ENCODE data around the gene IL21R.

The IL21R gene

GRCh38 chr16:27491894-27492587 is 90.1 kb downstream of the IL21R start:
- DNase-seq, result no peak

GRCh38 chr16:27492588-27492979 is 90.6 kb downstream of the IL21R start:
- DNase-seq, result no peak

- no peak for DNase-seq
Measured at GRCh38 chr16:27495191-27495590, 93.2 kb downstream of the IL21R start.

GRCh38 chr16:27498031-27498825 is 96.3 kb downstream of the IL21R start:
- DNase-seq, result no peak

- DNase-seq, result no peak
Measured at GRCh38 chr16:27498916-27499658, 97.1 kb downstream of the IL21R start.

- no peak for DNase-seq
Measured at GRCh38 chr16:27499659-27500055, 97.7 kb downstream of the IL21R start.

- no peak for DNase-seq
Measured at GRCh38 chr16:27500801-27501200, 98.8 kb downstream of the IL21R start.
